Activated CD8-positive, alpha-beta memory T cell treated with anti-CD3 and anti-CD28 coated beads for 1 hour (primary cell): ENCODE data around the gene ZNF30.
"Not testable (repeated sequence)": the region's sequence is repeated elsewhere in the genome, so short reads cannot be mapped to it uniquely, and the experiment has no call there.

Source experiments
- DNase-seq, 2 donors: peaks; one replicate each; pipeline ENCODE4 v3.0.0-alpha.2; 2020; ENCODE audit warnings: low read depth in 1 of 2; ENCODE audit errors: extremely low read depth in 1 of 2

Gene ZNF30

GRCh38 chr19:34960103-34960805 lies 33.6 kb downstream of the ZNF30 start:
- DNase-seq = no peak

- DNase-seq = no peak
Measured at GRCh38 chr19:34960940-34961679, 34.4 kb downstream of the ZNF30 start.

DNA sequence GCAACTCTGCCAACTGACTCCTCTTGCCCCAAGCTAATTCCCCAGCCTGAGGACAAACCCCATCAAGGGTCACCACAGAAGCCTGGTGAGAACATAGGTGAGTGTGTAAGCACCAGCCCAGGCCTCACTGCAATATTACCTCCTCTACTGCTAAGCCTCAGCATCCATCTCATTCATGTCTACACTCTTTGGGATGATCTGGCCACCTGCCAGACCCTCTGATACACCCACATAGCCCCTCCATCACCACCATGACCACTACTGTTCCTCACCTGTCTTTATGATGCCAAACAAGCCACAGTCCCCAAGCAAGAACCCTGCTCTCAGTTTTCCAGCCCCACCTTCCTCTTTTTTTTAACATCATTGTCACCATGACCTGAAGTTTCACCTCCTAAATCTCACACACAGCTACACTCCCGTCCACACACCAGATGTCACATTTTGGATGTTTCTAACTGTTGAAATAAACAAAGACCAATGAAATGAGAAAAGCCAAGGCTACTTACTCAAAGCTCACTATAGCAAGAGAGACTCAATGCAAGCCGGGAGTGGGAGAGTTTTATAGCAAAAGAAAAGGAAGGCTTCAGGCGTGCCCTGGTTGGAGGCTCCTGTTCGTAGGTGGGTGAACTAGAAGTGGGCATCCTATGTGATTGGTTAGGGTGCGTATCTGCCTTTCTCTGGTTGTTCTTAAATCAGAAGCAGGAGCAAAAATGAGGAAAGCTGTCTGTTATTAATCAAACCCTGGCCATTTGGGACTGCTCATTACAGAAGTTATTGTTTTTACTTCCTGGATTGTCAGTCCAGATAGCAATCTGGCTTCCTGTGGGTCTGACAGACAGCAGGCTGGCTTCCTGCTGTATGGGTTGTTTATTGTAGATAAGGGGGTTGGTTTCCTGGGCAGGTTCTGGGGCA lies 35.3 kb downstream of the ZNF30 start:
- DNase-seq = no peak

DNA sequence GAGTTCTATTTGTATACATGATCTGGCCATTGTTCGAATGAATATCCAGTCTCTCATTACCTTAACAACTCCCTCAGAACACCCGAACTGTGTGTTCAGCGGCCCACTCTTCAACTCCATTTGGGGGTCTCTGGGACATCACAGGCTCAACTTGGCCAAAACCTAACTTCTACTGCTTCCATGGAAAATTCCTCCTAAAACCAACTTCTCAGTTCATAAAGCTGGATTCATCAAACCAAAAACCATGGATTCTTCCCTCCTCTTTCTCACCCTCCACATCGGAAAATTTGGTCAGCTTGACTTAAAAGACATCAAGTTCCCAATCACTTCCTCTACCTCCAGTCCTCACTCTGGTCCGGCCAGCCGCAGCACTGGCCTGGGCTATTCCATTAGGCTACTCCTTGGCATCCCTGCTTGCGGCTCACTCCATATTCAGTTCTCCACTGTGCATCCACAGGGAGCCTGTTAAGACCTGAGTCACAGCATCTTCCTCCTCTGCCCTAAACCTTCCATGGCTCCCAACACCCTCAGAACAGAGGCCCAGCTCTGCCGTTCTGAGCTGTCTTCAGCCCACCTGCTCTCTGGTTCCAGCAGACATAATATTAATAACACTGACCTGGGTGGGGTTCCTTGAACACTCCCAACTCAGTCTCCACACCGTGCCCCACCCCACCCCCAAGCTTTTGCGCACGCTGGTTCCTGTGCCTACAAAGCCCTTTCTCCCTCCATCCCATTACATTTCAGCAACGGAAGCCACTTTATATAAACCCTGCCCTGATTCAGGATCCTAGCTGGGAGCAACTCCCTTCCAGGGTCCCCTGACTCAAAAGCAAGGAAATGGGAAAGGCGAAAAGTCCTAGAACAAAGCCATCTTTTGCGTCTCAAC lies 36.2 kb downstream of the ZNF30 start:
- DNase-seq = no peak

DNA sequence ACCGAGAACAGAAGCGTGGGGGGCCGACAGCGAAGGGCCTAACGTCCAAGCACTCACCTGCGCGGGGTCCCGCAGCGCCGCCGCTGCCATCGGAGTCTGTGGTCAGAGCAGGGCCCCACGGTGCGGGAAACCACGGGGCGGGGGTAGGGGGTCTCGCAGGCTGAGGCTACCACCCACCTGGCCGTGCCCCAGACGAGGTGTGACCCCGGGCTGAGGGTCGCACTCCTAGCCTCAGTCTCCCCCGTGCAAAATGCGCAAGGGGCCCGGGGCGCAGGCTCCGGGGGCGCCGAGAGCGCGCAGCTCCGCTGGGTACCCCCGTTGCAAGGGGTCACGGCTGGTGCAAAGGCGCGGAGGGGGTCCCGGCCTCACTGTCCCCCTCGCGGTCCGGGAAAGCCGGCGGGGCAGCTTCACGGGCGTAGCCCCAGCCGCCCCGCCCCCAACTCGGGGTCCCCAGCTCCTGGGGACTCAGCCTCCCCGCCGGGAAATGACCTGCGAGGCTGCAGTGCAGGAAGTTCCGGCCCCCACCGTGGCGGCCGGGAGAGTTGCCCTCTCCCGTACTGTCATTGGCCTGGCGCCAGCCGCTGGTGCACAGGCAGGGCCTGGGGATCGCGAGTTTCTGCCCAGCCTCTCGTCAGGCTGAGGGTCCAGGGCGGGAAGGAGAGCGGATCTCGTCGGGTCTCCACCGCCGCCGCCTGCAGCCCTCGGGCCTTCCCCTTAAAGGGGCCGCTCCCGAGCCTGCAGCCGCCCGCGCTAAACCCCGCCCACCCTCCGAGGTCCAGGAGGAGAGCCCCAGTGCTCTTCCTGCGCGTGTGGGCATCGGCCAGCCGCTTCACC lies 37.1 kb downstream of the ZNF30 start, which contains the start of gene ZNF792:
Gene ZNF792 (minus strand): TSS at position 657 of the 834 bp plus-strand sequence. CDS start 567 bp downstream, at position 90.
- DNase-seq = peak in 1 of 2 donors; percentile 30

- DNase-seq = no peak
Measured at GRCh38 chr19:34964598-34964997, 37.9 kb downstream of the ZNF30 start.

GRCh38 chr19:34965505-34965904 lies 38.8 kb downstream of the ZNF30 start:
- not testable (repeated sequence) for DNase-seq

DNA sequence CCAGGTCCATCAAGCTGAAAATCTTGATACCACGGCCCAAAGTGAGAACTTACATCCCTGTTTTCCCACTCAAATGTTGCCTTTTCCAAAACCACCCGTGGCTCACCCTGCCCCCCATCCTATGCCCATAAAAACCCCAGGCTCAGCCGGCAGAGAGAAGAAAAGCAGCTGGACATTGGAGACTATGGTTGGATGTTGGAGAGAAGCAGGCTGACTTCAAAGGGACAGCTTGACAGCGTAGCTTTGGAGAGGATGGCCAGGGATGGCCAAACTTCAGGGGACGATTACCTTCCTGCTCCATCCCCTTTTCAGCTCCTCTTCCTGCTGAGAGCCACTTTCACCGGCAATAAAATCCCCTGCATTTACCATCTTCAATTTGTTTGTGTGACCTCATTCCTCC lies 40.8 kb downstream of the ZNF30 start:
- DNase-seq = no peak

- DNase-seq = no peak
Measured at GRCh38 chr19:34969721-34970120, 43.0 kb downstream of the ZNF30 start.

GRCh38 chr19:34970185-34970780 lies 43.6 kb downstream of the ZNF30 start:
- not testable (repeated sequence) for DNase-seq

GRCh38 chr19:34972163-34972705 lies 45.5 kb downstream of the ZNF30 start:
- DNase-seq = no peak

DNA sequence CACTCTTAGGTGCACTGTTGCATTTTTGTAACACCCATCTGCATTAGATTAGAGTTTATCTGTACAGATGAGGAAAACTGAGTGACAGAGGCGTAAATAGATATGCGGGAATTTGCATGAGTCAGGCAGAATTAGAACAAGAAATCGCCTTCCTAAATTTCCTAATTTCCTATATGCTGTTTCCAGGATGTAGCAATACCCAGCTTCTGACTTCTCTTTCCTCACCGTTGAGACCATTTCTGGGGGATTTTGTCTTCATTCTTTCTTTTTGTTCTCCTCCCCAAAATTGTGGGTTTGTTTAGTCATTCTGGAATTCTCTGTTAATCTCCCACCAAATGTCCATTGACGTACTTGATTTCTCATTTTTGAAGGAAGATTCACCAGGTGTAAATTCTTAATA lies 47.9 kb downstream of the ZNF30 start:
- DNase-seq = no peak

DNA sequence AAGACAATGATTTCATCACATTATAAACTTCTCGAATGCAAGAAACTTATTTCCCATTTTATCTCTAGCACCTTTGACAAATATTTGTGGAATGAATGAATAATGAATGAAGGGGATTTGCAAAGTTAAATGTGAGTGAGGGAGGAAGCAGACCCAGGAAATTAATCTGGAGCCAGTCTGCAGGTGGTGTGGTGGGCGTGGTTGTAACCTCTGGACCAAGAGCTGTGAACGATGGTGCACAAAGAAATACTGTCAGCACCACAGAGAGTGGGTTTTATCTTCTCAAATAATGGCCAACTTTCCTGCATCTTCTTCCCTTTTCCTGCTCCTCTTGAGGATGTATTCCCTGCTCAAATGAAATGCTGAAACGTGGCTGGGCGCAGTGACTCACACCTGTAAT lies 48.4 kb downstream of the ZNF30 start:
- DNase-seq = no peak

- no peak for DNase-seq
Measured at GRCh38 chr19:34976611-34977010, 49.9 kb downstream of the ZNF30 start.

DNA sequence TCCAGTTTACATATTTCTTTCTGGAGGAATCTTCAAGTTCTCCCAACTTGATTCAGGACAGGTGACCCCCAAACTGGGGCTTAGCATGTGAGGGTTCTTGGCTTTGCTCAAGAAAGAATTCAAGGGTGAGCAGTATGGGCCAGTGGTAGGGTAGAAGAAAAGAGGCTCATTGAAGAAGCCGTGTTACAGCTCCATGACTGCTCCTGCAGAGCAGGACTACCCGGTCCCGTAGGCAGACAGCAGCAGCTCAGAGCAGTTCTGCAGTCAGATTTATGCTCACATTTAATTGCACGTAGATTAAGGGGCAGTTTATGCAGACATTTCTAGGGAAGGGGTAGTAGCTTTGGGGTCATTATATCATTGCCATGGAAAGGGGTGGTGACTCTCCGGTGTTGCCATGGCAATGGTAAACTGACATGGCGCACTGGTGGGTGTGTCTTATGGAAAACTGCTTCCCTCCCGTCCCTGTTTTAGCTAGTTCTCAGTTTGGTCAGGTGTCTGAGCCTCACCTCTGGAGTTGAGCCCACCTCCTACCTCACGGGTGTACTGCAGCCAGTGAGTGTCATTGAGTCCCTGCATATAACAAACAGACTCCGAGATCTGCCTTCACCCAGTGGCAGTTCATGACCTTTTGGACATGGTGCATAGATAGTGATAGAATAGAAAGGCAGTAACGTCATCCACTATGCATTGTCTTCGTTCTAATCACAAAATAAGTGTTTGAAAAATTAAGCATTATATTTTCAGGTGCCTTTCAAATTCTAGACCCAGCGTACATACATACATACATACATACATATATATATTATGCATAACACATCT lies 53.3 kb downstream of the ZNF30 start:
- no peak for DNase-seq

DNA sequence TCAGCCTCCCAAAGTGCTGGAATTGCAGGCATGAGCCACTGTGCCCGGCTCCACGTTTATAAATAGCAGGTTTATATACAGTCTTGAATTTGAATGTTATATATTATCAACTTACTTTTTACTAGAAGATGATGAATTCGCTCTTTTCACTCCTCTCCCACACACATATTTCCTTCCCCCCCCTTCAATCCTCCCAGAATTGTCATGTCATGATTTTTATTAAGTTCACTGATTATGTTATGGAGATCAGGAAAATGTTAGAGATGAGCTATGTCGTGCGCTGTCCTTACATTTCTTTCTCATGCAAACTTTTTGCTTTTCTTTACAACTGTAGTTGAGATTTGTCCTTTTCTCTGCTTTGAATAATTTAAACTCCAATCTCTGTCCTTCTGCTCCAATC lies 55.6 kb downstream of the ZNF30 start:
- no peak for DNase-seq

- no peak for DNase-seq
Measured at GRCh38 chr19:34983786-34984185, 57.1 kb downstream of the ZNF30 start.

- DNase-seq = no peak
Measured at GRCh38 chr19:34984287-34984686, 57.6 kb downstream of the ZNF30 start.
